Motor neuron (in vitro differentiated cells): ENCODE data around the gene CARMIL3. TPM values are rescaled to one million over a fixed set of nuclear protein-coding genes. Genes with fewer than 3 reads are reported as not detected.

Source experiments
- ATAC-seq, 8 experiments: fragments of 200-7000 bp; cut with Tn5 transposase; replicated peaks in 6 of 8; 2 replicates each; pipeline ENCODE4 v1.8.0; 2021; ENCODE audit warnings: mild to moderate bottlenecking in 8 of 8, moderate library complexity in 8 of 8
- H3K27ac ChIP-seq, 2 donors: fragments of 250-450 bp; sonication (Bioruptor Pico); 2 replicates each; pipeline ENCODE4 v1.9.0; 2021; ENCODE audit warnings: antibody characterized with exemption in 2 of 2, mild to moderate bottlenecking in 2 of 2, moderate library complexity in 1 of 2
- H3K4me1 ChIP-seq, 2 donors: fragments of 250-450 bp; sonication (Bioruptor Pico); replicated peaks in 1 of 2; 2 replicates each; pipeline ENCODE4 v1.6.1; 2021; ENCODE audit warnings: antibody characterized with exemption in 2 of 2, mild to moderate bottlenecking in 2 of 2, moderate library complexity in 1 of 2
- H3K4me3 ChIP-seq, 5 donors: fragments of 250-450 bp; sonication (Bioruptor Pico); 2 replicates each; pipeline ENCODE4 v1.9.0; 2021; ENCODE audit warnings: antibody characterized with exemption in 5 of 5, mild to moderate bottlenecking in 5 of 5, moderate library complexity in 4 of 5
- WGBS, 10 experiments: fragments of 450-650 bp; shearing (Covaris generic); methylation state at CpG; one replicate each; pipeline ENCODE4 v1.0.0; 2022; 5-methylcytosine and 5-hydroxymethylcytosine counted together
- in situ Hi-C, 9 experiments: fragments of 400-800 bp; cut with MboI; loops; one replicate each; pipeline ENCODE4 v1.15.0; 2021; ENCODE audit warnings: low sequenced_read_pairs in 9 of 9, low pct_unique_long_range_greater_than_20kb in 2 of 9; ENCODE audit not compliant: unreplicated experiment in 9 of 9
- total RNA-seq, 8 experiments: library from RNA; unstranded; fragments of 300-600 nt; gene quantifications; 2 replicates each; pipeline versions ENCODE4 v1.2.3 to v1.2.4, GENCODE V29; 2022

CARMIL3 gene
- total RNA-seq, 8 experiments from 2014 or later = 3.7 to 44.7 (median 25.6) TPM

DNA sequence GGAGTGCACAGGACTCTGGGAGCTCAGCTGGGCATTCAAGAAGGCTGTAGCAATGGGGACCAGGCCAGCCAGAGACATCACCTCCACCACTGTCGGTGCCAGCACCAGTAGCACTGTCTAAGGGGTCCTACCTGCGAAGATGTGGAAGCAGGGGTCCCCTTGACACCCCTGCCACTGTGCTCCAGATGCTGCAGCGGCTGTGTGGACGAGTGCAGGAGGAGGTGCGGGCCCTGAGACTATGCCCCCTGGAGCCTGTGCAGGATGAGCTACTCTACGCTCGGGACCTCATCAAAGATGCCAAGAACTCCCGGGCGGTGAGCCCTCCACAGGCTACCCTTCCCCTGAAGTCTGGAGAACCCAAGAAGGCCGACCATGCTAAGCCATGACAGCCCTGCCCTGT, 8.6 kb downstream of the CARMIL3 start:
- Histone ChIP-seq H3K27ac (no peak overlapping the region), H3K4me3 (no peak overlapping the region), H3K4me1 (peaks cover 3 to 7% of the 10 kb centered on the region in 2 donors)
- in situ Hi-C loops = no loop called here
- no peak for ATAC-seq
- WGBS, 10 experiments = 62 to 100% (median 100%) methylated on average over 1 to 5 of the region's 10 CpGs; no CpG with 5 or more reads in 5 of the 10 experiments

DNA sequence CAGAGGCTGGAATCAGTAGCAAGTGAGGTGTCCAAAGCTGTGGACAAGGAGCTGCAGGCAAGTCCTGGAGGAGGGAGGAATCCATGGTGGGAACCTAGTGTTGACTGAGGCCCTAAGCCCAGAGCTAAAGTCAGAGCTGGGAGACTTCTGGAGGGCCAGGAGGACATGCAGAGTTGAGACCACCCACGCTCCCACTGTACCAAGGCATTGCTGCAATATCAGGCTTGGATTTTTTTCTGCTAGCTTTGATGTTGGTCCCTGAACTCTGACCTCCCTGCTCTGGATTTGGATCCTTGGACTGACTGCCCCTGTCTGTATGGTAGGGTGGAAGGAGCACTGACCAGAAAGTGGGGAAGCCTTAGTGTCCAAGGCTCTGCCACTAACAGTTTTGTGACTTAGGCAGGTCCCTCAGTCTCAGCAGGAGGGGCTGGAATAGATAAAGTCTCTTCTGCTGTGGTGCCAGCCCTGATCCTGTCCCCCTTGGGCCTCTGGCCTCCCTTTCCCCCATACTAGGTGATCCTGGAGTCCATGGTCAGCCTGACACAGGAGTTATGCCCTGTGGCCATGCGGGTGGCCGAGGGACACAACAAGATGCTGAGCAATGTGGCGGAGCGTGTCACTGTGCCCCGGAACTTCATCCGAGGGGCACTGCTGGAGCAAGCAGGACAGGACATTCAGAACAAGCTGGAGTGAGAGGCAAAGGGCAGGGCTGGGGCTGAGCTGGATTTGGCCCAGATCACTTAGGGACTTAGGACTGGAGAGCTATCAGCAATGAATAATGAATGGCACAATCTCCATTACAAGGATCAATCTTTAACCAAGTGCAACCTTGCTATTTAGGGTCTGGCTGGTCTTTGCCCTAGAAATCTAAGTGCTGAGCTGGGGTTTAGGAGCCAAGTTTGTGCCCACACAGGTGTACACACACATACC, 9.4 kb downstream of the CARMIL3 start:
- in situ Hi-C loops = no loop called here
- 74 to 100% (median 95%) methylated on average over 1 to 6 of the region's 7 CpGs; no CpG with 5 or more reads in 1 of the 10 experiments for WGBS, 10 experiments
- ATAC-seq = no peak
- Histone ChIP-seq H3K27ac (no peak overlapping the region), H3K4me3 (no peak overlapping the region), H3K4me1 (peaks cover 3 to 7% of the 10 kb centered on the region in 2 donors)

DNA sequence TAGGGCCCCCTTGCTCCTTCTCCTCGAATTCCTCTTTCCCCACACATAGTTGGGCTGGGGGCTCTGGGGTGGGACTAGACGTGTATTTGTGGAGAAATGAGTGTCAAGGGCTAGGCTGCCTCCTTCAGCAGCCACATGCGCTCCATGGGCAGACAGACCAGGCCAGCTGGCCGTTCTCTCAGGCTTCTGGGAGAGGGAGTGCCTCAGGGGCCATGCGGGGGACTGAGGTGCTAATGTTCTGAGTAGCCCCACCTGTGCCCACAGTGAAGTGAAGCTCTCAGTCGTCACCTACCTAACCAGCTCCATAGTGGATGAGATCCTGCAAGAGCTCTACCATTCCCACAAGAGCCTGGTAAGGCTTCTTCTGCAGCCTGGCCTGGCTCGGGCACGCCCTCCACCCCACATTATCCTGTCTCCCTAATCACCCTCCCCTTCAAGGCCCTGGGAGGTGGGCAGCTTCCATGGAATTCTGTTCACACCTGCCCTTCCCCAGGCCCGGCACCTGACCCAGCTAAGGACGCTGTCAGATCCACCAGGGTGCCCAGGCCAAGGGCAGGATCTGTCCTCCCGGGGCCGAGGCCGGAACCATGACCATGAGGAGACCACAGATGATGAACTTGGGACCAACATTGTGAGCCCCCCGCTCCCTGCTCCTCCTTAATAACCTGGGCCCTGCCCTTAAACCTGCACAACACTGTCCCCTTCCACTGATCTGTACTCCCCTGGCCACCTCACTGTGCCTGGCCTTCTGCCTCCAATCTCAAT, 10.6 kb downstream of the CARMIL3 start:
- ATAC-seq = no peak
- Histone ChIP-seq H3K27ac (no peak overlapping the region), H3K4me3 (no peak overlapping the region), H3K4me1 (peaks cover 3 to 7% of the 10 kb centered on the region in 2 donors)
- WGBS, 10 experiments = 90 to 100% (median 100%) methylated on average over 1 to 4 of the region's 14 CpGs; no CpG with 5 or more reads in 5 of the 10 experiments
- in situ Hi-C loops = no loop called here

DNA sequence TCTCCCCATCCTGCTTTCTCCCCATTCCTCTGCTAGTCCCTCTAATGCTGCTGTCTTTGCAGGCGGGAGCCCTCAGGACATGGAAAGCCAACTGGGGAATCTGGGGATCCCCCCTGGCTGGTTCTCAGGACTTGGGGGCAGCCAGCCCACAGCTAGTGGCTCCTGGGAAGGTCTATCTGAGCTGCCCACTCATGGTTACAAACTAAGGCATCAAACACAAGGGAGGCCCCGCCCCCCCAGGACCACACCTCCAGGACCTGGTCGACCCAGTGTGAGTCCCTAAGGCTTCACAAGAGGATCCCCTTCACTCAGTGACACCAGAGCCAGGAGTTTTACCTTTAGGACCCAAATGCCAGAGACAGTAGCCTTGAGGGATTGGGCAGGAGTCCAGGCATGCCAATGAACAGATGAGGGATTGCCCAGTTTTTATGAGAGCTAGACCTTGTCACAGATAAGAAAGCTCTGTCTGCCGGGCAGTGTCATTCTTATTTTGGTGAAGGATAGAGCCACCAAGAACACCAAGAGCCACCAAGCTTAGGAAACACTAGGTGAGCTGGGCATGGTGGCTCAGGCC, 11.5 kb downstream of the CARMIL3 start:
- WGBS, 10 experiments = 100% methylated on average over 1 of the region's 4 CpGs; no CpG with 5 or more reads in 8 of the 10 experiments
- ATAC-seq = no peak
- in situ Hi-C loops = no loop called here
- peaks cover 3 to 7% of the 10 kb centered on the region in 2 donors for H3K4me1 ChIP-seq
- H3K4me3 ChIP-seq = no peak overlapping the region
- H3K27ac ChIP-seq = no peak overlapping the region

DNA sequence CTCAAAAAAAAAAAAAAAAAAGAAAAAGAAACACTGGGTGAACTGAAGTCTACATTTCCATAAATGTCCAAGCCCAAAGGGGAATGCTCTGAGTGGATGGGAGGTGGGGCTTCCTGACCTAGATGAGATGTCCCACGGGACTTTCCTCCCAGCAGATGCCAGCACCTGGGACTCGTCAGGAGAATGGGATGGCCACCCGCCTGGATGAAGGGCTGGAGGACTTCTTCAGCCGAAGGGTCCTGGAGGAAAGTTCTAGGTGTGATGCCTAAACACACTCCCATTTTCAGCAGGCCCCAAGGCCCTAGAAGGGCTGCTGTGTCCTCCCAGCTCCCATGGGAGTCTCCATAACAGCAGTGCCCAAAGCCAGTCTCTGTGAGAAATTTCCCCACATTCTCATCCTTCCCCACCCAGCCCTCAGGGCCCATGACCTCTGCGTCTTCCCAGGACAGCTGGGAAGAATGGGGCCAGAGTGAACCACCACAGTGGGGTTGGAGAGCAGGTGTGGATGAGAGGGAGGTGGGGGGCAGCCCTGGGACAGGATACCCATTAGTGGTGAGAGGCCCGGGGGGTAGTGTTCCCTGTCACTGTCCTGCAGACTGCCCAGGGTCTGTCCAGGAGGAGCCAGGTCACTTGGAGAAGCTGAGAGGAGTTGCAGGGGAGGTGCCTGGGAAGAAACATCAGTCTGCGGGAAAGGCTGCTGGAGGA, 12.4 kb downstream of the CARMIL3 start:
- H3K27ac ChIP-seq = no peak overlapping the region
- no peaks in the 10 kb centered on the region for H3K4me1 ChIP-seq
- no peak overlapping the region for H3K4me3 ChIP-seq
- peak in 3 of 8 experiments; percentile 36 to 78 (median 60) for ATAC-seq
- WGBS, 10 experiments = 75 to 100% (median 94%) methylated on average over 1 to 3 of the region's 7 CpGs; no CpG with 5 or more reads in 5 of the 10 experiments
- in situ Hi-C loops = no loop called here

DNA sequence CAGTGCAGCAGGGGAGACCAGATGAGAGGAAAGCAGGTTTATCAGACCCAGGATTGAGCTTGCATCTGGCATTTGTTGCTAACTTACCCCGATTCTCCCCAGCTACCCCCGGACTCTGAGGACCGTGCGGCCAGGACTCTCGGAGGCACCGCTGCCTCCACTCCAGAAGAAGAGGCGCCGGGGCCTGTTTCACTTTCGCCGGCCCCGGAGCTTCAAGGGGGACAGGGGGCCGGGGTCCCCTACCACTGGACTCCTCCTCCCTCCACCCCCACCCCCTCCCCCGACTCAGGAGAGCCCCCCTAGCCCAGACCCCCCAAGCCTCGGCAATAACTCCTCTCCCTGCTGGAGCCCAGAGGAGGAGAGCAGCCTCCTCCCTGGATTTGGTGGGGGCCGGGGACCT, 13.0 kb downstream of the CARMIL3 start:
- 60% methylated on average over 2 of the region's 15 CpGs; no CpG with 5 or more reads in 9 of the 10 experiments for WGBS, 10 experiments
- no peak for ATAC-seq
- in situ Hi-C loops = no loop called here

DNA sequence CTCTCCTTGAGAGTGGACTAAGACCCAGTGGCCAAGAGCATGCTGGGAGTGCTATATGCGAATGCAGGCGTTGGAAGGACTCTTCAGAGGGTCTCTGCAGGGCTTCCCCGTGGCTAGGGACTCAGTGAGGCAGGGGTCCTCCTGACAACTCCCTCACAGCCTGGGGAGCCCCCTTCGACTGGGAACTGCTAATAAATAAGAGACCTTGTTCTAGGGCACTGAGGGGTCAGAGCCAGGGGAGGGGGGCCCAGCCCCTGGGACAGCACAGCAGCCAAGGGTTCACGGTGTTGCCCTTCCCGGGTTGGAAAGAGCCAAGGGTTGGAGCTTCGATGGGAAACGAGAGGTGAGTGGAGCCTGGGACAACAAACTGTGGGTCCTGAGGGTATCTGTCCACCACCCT, 13.6 kb downstream of the CARMIL3 start:
- no peaks in the 10 kb centered on the region for H3K4me1 ChIP-seq
- no peak overlapping the region for H3K27ac ChIP-seq
- no peak for ATAC-seq
- no peak overlapping the region for H3K4me3 ChIP-seq
- 0 to 50% (median 20%) methylated on average over 1 to 2 of the region's 8 CpGs; no CpG with 5 or more reads in 5 of the 10 experiments for WGBS, 10 experiments
- in situ Hi-C loops = no loop called here

More for the DNA sequence above, 13.0 kb downstream of the CARMIL3 start:
- H3K27ac ChIP-seq = no peak overlapping the region
- no peaks in the 10 kb centered on the region for H3K4me1 ChIP-seq
- no peak overlapping the region for H3K4me3 ChIP-seq

DNA sequence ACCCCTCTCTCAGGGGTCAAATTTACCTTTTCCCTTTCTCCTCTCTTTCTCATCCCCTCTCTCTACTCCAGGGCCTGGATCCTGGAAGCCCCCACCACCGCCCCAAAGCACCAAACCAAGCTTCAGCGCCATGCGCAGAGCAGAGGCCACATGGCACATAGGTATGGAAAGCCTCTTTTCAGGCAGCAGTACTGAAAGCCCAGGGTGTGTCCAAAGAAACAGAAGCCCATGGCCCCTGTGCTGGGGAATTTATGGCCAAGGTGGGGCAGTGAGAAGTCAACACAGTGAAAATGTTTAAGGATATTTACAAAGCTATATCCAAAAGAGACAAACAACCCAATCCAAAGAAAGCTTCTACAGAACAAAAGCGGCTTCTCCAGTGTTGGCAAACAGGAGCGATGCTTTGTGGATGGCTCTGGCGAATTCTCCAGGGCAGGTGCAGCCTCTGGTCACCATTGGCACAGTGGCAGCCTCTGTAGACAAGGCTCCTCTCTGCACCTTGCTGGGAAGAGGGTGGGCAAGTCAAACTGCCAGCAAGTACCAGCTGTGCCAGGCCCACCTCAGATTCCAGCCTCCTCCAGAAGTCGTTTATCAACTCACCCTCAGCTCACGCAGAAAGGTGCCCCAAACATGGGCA, 14.8 kb downstream of the CARMIL3 start:
- Histone ChIP-seq H3K4me1 (peaks cover 4 to 10% of the 10 kb centered on the region in 2 donors), H3K4me3 (no peak overlapping the region), H3K27ac (no peak overlapping the region)
- no peak for ATAC-seq
- 65 to 100% (median 88%) methylated on average over 1 to 5 of the region's 8 CpGs; no CpG with 5 or more reads in 6 of the 10 experiments for WGBS, 10 experiments
- in situ Hi-C loops = no loop called here

DNA sequence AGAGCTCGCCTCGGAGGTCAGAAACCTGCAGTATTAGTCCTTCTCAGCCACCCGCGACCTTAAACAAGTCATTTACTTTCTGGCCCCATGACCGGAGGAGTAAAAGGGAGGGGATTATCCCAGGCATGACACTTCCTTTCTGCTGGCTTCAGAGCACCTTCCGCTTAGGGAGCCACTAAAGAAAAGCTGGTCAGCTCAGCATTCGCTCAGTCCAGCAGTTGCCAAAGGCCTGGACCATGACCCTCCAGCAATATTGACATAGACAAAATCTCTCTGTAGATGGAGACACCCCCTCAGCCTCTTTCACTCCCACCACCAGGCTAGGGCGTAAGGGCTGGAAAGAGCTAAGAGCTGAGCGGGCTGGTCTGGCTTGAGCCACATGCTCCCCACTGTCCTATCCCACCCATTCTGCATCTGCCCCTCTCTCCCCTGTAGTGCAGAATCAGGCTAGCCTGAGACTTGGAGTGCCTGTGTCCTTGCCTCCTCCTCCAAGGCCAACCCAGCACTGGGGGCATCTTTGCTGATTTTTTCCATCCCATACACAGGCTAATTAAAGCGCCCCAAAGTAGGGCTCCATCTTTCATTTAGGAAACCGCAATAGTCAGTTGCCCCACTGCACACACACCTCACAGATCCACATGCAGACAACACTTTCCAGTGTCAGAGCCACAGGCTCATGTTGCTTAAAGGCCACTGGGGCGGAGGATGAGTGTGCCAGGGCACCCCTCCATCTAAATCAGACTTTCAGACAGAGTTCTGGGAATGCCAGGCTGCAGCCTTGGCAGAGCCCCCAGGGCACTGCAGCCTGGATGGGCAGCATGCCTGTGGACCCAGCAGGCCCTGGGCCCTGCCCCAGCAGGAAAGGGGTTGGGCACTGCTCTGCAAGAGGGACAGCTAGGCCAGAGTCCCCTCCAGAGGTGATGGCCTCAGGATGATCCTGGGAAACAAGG, 15.6 kb downstream of the CARMIL3 start:
- Histone ChIP-seq H3K4me3 (no peak overlapping the region), H3K27ac (no peak overlapping the region), H3K4me1 (peaks cover 8 to 10% of the 10 kb centered on the region in 2 donors)
- no peak for ATAC-seq
- in situ Hi-C loops = no loop called here
- WGBS, 10 experiments = 20 to 100% (median 90%) methylated on average over 1 to 7 of the region's 12 CpGs; no CpG with 5 or more reads in 1 of the 10 experiments

DNA sequence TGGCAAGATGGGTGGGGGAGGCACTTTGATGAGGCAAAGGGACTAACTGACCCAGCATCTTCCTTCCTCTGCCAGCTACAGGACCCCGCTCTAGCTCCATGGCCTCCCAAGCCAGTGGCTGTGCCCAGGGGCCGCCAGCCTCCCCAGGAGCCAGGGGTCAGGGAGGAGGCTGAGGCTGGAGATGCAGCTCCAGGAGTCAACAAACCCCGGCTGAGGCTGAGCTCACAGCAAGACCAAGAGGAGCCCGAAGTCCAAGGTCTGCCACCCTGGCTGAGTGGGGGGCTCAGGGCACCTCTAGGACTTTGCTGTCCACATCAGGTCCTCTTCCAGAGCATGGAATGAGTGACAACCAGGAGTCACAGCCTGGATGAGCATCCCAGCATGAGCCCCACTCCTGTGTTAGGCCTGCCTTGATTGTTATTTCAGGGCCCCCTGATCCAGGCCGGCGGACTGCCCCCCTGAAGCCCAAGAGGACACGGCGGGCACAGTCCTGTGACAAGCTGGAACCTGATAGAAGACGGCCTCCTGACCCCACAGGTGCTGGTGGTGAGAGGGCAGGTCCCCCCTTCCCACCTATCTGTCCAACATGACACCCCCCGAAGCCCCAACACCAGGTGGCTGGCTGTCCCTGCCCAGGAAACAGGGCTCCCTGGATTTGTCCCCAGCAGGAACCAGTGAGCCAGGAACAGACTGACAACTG, 17.1 kb downstream of the CARMIL3 start:
- peaks cover 9 to 10% of the 10 kb centered on the region in 2 donors for H3K4me1 ChIP-seq
- WGBS, 10 experiments = 80 to 95% (median 85%) methylated on average over 2 to 4 of the region's 10 CpGs; no CpG with 5 or more reads in 6 of the 10 experiments
- H3K4me3 ChIP-seq = no peak overlapping the region
- ATAC-seq = no peak
- no peak overlapping the region for H3K27ac ChIP-seq
- in situ Hi-C loops = no loop called here

DNA sequence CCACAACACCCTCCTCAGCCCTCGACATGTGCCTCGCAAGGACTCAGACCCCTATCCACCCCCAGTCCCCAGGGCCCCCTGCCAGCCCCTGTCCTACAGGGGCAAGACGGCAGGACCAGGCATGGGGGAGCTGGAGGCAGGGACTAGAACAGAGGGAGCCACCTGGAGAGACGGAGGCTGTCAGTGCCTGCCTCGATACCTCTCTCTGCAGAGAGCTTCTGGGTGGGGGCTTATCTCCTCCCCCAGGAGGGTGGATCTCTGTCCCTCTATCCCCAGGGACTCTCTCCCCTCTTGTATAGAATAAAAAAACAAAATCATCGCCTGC, 17.6 kb downstream of the CARMIL3 start:
- in situ Hi-C loops = no loop called here
- H3K4me3 ChIP-seq = no peak overlapping the region
- 80% methylated on average over 1 of the region's 6 CpGs; no CpG with 5 or more reads in 9 of the 10 experiments for WGBS, 10 experiments

More for the DNA sequence above, 17.6 kb downstream of the CARMIL3 start:
- ATAC-seq = no peak
- Histone ChIP-seq H3K27ac (no peak overlapping the region), H3K4me1 (peaks cover 9 to 10% of the 10 kb centered on the region in 2 donors)
